ENCODE data around the gene TEAD3.
"Not testable (repeated sequence)": the region's sequence is repeated elsewhere in the genome, so short reads cannot be mapped to it uniquely, and the experiment has no call there.

Gene TEAD3

GRCh38 chr6:35445691-35446090, 51.2 kb downstream of the TEAD3 start:
- H3K36me3 ChIP-seq (ENCODE audit: control insufficient read depth in 2 of 2, insufficient read depth in 2 of 2, low read length in 2 of 2), result no peaks in the 10 kb centered on the region
- H3K9me3 ChIP-seq (ENCODE audit: control insufficient read depth in 2 of 2, low read length in 2 of 2), result no peaks in the 10 kb centered on the region
- no peak overlapping the region for H3K9ac ChIP-seq (ENCODE audit: low read length in 2 of 2)

GRCh38 chr6:35443341-35444030, 53.4 kb downstream of the TEAD3 start:
- H3K36me3 ChIP-seq (ENCODE audit: control insufficient read depth in 2 of 2, insufficient read depth in 2 of 2, low read length in 2 of 2), result no peaks in the 10 kb centered on the region
- no peaks in the 10 kb centered on the region for H3K4me1 ChIP-seq (ENCODE audit: control insufficient read depth, insufficient read depth, low read length)
- H3K9ac ChIP-seq (ENCODE audit: low read length in 2 of 2), result no peak overlapping the region
- no peak overlapping the region for H3K27ac ChIP-seq (ENCODE audit: low read length)
- H3K27me3 ChIP-seq (ENCODE audit: control insufficient read depth in 1 of 2, insufficient read depth in 2 of 2, low read length in 2 of 2), result no peaks in the 10 kb centered on the region
- H3K4me3 ChIP-seq (ENCODE audit: low read length in 2 of 2), result no peak overlapping the region
- no peaks in the 10 kb centered on the region for H3K9me3 ChIP-seq (ENCODE audit: control insufficient read depth in 2 of 2, low read length in 2 of 2)

More at GRCh38 chr6:35445691-35446090, 51.2 kb downstream of the TEAD3 start:
- Histone ChIP-seq H3K27ac (ENCODE audit: low read length) (no peak overlapping the region), H3K4me1 (ENCODE audit: control insufficient read depth, insufficient read depth, low read length) (no peaks in the 10 kb centered on the region), H3K4me3 (ENCODE audit: low read length in 2 of 2) (no peak overlapping the region), H3K27me3 (ENCODE audit: control insufficient read depth in 1 of 2, insufficient read depth in 2 of 2, low read length in 2 of 2) (no peaks in the 10 kb centered on the region)

GRCh38 chr6:35442693-35443092, 54.2 kb downstream of the TEAD3 start:
- no peaks in the 10 kb centered on the region for H3K27me3 ChIP-seq (ENCODE audit: control insufficient read depth in 1 of 2, insufficient read depth in 2 of 2, low read length in 2 of 2)
- H3K27ac ChIP-seq (ENCODE audit: low read length), result no peak overlapping the region
- H3K9ac ChIP-seq (ENCODE audit: low read length in 2 of 2), result no peak overlapping the region
- no peaks in the 10 kb centered on the region for H3K9me3 ChIP-seq (ENCODE audit: control insufficient read depth in 2 of 2, low read length in 2 of 2)
- H3K4me3 ChIP-seq (ENCODE audit: low read length in 2 of 2), result no peak overlapping the region
- H3K36me3 ChIP-seq (ENCODE audit: control insufficient read depth in 2 of 2, insufficient read depth in 2 of 2, low read length in 2 of 2), result no peaks in the 10 kb centered on the region
- H3K4me1 ChIP-seq (ENCODE audit: control insufficient read depth, insufficient read depth, low read length), result no peaks in the 10 kb centered on the region

- H3K9ac ChIP-seq (ENCODE audit: low read length in 2 of 2), result no peak overlapping the region
- no peaks in the 10 kb centered on the region for H3K27me3 ChIP-seq (ENCODE audit: control insufficient read depth in 1 of 2, insufficient read depth in 2 of 2, low read length in 2 of 2)
- no peak overlapping the region for H3K27ac ChIP-seq (ENCODE audit: low read length)
- no peak overlapping the region for H3K4me3 ChIP-seq (ENCODE audit: low read length in 2 of 2)
- no peaks in the 10 kb centered on the region for H3K36me3 ChIP-seq (ENCODE audit: control insufficient read depth in 2 of 2, insufficient read depth in 2 of 2, low read length in 2 of 2)
- no peaks in the 10 kb centered on the region for H3K4me1 ChIP-seq (ENCODE audit: control insufficient read depth, insufficient read depth, low read length)
- no peaks in the 10 kb centered on the region for H3K9me3 ChIP-seq (ENCODE audit: control insufficient read depth in 2 of 2, low read length in 2 of 2)
Measured at GRCh38 chr6:35441642-35442041, 55.2 kb downstream of the TEAD3 start.

GRCh38 chr6:35441205-35441604, 55.7 kb downstream of the TEAD3 start:
- Histone ChIP-seq H3K4me1 (ENCODE audit: control insufficient read depth, insufficient read depth, low read length) (no peaks in the 10 kb centered on the region), H3K27me3 (ENCODE audit: control insufficient read depth in 1 of 2, insufficient read depth in 2 of 2, low read length in 2 of 2) (no peaks in the 10 kb centered on the region), H3K9ac (ENCODE audit: low read length in 2 of 2) (no peak overlapping the region), H3K9me3 (ENCODE audit: control insufficient read depth in 2 of 2, low read length in 2 of 2) (no peaks in the 10 kb centered on the region), H3K36me3 (ENCODE audit: control insufficient read depth in 2 of 2, insufficient read depth in 2 of 2, low read length in 2 of 2) (no peaks in the 10 kb centered on the region), H3K27ac (ENCODE audit: low read length) (no peak overlapping the region), H3K4me3 (ENCODE audit: low read length in 2 of 2) (no peak overlapping the region)

- H3K27me3 ChIP-seq (ENCODE audit: control insufficient read depth in 1 of 2, insufficient read depth in 2 of 2, low read length in 2 of 2), result no peaks in the 10 kb centered on the region
- no peak overlapping the region for H3K4me3 ChIP-seq (ENCODE audit: low read length in 2 of 2)
- H3K9ac ChIP-seq (ENCODE audit: low read length in 2 of 2), result no peak overlapping the region
- no peak overlapping the region for H3K27ac ChIP-seq (ENCODE audit: low read length)
- no peaks in the 10 kb centered on the region for H3K4me1 ChIP-seq (ENCODE audit: control insufficient read depth, insufficient read depth, low read length)
- no peaks in the 10 kb centered on the region for H3K36me3 ChIP-seq (ENCODE audit: control insufficient read depth in 2 of 2, insufficient read depth in 2 of 2, low read length in 2 of 2)
- no peaks in the 10 kb centered on the region for H3K9me3 ChIP-seq (ENCODE audit: control insufficient read depth in 2 of 2, low read length in 2 of 2)
Measured at GRCh38 chr6:35439308-35439707, 57.6 kb downstream of the TEAD3 start.

GRCh38 chr6:35438378-35439065, 58.4 kb downstream of the TEAD3 start:
- not testable (repeated sequence) for H3K9me3 ChIP-seq (ENCODE audit: control insufficient read depth in 2 of 2, low read length in 2 of 2); H3K4me3 ChIP-seq (ENCODE audit: low read length in 2 of 2); H3K4me1 ChIP-seq (ENCODE audit: control insufficient read depth, insufficient read depth, low read length); H3K27me3 ChIP-seq (ENCODE audit: control insufficient read depth in 1 of 2, insufficient read depth in 2 of 2, low read length in 2 of 2); H3K9ac ChIP-seq (ENCODE audit: low read length in 2 of 2); H3K27ac ChIP-seq (ENCODE audit: low read length); H3K36me3 ChIP-seq (ENCODE audit: control insufficient read depth in 2 of 2, insufficient read depth in 2 of 2, low read length in 2 of 2)

- Histone ChIP-seq H3K4me1 (ENCODE audit: control insufficient read depth, insufficient read depth, low read length) (no peaks in the 10 kb centered on the region), H3K36me3 (ENCODE audit: control insufficient read depth in 2 of 2, insufficient read depth in 2 of 2, low read length in 2 of 2) (no peaks in the 10 kb centered on the region), H3K9me3 (ENCODE audit: control insufficient read depth in 2 of 2, low read length in 2 of 2) (no peaks in the 10 kb centered on the region), H3K9ac (ENCODE audit: low read length in 2 of 2) (no peak overlapping the region), H3K27me3 (ENCODE audit: control insufficient read depth in 1 of 2, insufficient read depth in 2 of 2, low read length in 2 of 2) (no peaks in the 10 kb centered on the region), H3K27ac (ENCODE audit: low read length) (no peak overlapping the region), H3K4me3 (ENCODE audit: low read length in 2 of 2) (no peak overlapping the region)
Measured at GRCh38 chr6:35436071-35436857, 60.6 kb downstream of the TEAD3 start.

- Histone ChIP-seq H3K4me3 (ENCODE audit: low read length in 2 of 2) (no peak overlapping the region), H3K36me3 (ENCODE audit: control insufficient read depth in 2 of 2, insufficient read depth in 2 of 2, low read length in 2 of 2) (no peaks in the 10 kb centered on the region), H3K9ac (ENCODE audit: low read length in 2 of 2) (no peak overlapping the region), H3K27ac (ENCODE audit: low read length) (no peak overlapping the region), H3K27me3 (ENCODE audit: control insufficient read depth in 1 of 2, insufficient read depth in 2 of 2, low read length in 2 of 2) (no peaks in the 10 kb centered on the region), H3K9me3 (ENCODE audit: control insufficient read depth in 2 of 2, low read length in 2 of 2) (no peaks in the 10 kb centered on the region), H3K4me1 (ENCODE audit: control insufficient read depth, insufficient read depth, low read length) (no peaks in the 10 kb centered on the region)
Measured at GRCh38 chr6:35435074-35435837, 61.6 kb downstream of the TEAD3 start.

GRCh38 chr6:35432702-35433101, 64.2 kb downstream of the TEAD3 start:
- not testable (repeated sequence) for H3K27me3 ChIP-seq (ENCODE audit: control insufficient read depth in 1 of 2, insufficient read depth in 2 of 2, low read length in 2 of 2); H3K36me3 ChIP-seq (ENCODE audit: control insufficient read depth in 2 of 2, insufficient read depth in 2 of 2, low read length in 2 of 2); H3K27ac ChIP-seq (ENCODE audit: low read length); H3K4me3 ChIP-seq (ENCODE audit: low read length in 2 of 2); H3K9ac ChIP-seq (ENCODE audit: low read length in 2 of 2); H3K9me3 ChIP-seq (ENCODE audit: control insufficient read depth in 2 of 2, low read length in 2 of 2); H3K4me1 ChIP-seq (ENCODE audit: control insufficient read depth, insufficient read depth, low read length)

All from stomach smooth muscle (tissue), 2 donors.